Right forelimb (tissue), 1 donor: ENCODE results near the gene ANK2.

ENCODE experiments used
- DNase-seq: peaks from one replicate; pipeline ENCODE4 v3.0.0-alpha.2; 2018

ANK2 gene

DNA sequence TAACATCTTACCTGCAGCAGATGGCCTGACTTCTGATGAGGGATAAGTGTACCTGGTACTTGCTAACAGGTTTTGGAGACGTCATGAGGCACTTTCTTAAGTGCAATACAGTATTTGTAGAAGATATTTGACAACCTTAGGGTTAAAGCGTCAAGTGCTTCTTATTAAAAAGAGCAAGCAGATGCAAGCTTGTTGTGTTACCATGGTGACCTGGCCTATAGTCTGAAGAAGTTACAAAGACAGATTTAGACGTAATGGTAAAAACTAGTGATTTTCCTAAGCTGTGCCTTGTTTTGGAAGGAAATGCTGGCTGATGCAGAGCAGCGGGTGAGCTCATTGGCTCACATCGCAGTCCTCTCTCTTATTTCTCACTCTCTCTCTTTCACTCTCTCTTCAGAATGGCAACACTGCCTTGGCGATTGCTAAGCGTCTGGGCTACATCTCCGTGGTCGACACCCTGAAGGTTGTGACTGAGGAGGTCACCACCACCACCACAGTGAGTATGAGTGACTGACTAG is 243.6 kb downstream of the ANK2 start:
- peak; percentile 77 for DNase-seq

DNA sequence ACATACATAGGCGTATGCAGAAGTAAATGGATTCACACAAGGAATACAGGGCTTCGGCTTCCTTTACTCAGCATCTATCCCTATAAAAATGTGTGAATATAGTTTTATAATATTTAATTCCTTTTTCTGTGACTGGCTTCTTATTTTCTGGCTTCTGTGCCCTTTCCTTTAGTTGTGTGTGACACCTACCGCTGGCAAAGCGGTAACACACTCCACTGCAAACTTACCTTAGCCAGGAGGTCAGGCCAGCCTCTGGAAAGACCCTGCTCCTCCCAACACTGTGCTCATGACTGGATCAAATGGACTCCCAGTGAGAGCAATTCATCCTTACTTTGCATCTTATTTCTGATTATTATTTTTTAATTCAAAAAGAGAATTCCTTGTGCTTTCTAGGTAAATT is 244.2 kb downstream of the ANK2 start:
- no peak for DNase-seq

DNA sequence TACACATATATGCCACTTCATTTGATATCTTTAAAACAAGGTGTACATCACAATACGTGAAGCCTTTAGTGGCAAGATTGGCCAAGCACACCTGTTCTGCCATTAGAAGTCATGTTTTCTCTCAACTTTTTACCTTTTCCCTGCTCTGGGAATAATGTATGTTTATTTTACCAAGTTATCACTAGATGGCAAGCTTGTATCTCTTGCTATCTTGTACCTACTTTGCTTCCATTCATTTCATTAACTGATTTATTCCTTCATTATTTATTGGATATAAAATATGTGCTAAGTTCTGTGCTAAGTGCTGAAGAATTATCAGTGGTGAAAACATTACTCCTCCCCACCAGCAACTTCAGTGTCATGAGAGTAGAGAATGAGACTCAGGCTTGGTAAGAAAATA is 245.5 kb downstream of the ANK2 start:
- no peak for DNase-seq

DNA sequence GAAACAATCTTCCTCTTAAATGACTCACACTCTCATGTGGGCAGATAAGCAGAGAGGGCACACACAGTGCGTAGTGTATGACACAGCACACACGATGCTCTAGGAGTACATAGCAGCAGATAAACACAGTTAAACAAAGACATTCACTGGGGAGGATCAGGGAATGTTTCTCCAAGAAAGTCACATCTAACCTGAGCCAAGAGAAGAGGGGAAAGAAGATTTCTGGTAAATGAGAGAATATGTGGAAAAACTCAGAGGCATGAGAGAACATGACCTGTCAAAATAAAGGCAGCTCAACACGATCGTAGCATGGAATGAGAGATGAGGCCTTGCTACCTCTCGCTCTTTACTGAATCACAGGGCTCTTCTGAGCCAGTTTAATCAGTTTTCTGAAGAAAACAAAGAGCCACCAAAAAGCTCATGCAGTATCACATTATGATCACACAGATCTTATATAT is 251.0 kb downstream of the ANK2 start:
- DNase-seq, result no peak

DNA sequence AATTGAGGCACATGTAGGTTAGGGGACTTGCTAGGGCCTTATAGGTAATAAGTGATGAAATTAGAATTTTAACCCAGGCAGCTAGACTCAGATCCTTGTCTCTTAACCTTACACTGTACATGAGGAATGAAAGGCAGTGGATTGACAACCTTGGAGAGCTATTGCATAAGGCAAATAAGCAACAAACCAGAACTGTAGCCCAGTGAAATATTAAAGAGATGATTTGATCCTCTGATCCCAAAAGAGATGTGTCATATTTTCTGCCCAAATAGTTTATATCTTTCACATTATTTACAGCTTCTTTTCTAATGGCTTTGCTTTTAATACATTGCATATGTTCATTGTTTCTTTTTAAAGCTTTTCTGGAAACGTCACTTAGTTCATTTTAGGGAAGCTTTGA is 252.6 kb downstream of the ANK2 start:
- DNase-seq, result no peak

DNA sequence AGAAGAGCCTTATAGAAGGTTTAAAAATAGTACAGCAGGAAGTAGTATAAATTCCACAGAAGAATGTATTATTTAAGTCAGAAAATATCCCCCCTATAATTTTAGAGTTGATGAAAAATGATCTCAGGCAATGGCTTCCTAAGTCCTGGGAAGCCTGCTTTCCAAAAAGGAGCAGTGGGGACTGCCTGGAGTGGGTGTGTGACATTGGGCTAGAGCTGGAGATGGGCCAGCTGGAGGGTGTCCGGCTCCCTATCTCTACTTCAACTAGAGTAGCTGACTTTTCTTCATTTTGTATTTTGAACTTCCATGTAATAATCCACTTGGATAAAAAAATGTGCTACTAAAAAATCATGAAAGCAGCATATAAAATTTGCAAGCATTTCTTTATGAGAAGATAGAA is 253.9 kb downstream of the ANK2 start:
- no peak for DNase-seq

DNA sequence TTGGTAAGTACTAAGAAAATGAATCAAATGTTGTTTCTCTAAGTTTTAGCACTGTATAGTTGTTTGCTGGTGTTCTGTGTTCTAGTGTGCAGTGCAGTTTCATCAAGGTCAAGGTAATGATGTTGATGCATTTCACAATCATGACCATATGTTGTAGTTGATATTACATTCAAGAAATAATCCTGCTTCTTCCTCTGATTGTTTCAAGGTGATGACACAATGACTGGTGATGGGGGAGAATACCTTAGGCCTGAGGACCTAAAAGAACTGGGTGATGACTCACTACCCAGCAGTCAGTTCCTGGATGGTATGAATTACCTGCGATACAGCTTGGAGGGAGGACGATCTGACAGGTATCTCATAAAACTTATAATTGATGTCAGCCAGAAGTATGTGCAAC is 261.6 kb downstream of the ANK2 start:
- DNase-seq, result no peak

DNA sequence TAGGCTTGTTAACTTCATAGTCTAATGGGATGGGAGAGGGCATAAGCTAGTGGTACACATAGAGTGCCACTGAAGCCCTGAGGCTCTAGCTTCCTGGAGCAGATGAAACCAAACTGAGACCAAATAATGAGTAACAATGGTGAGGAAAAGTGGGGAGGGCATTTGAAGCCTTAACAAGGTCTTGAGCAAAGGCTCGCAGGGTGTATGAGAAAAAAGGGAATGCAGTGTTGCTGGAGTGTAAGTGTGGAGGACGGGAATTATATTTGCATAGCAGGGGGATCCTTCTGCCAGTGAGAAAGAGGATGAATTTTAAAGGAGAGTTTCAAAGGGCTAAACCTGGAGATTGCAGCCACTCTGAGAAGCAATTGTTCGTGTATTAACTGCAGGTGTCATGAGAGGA is 263.1 kb downstream of the ANK2 start:
- no peak for DNase-seq

DNA sequence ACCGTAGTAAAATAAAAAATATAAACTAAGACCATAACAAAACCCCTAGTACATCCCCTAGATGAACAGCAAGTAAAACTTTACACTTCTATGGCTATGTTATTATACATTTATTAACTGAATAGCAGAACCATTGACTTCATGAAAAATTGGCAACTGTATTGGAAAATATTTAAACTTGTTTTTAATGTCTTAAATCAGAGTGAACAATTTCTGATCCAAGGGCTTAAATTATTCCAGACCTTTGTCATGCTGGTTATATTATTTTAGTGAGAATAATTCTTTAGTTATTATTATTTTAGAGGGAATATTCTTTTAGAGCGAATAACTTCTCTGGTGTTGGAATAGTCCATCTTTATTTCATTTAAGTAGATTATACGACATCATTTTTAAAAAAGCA is 265.0 kb downstream of the ANK2 start:
- no peak for DNase-seq

DNA sequence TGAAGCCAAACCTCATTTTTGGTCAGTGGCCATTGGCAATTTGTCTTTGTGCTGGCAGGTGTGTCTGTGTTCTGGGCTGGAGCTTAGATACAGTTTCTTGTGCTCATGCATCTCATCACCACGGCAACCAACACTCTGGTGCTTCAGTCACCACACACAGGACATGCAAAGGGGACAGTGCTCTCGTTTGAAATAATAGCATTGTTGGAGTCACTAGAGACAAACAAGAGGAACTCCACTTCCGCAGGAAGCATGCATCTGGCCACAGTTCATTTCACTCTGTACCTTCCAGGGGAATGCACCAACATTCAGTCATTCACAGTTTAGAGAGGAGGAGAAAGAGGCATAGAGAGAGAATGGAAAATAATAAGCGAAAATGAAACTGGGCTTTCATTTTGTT is 267.4 kb downstream of the ANK2 start:
- DNase-seq, result peak; percentile 54

DNA sequence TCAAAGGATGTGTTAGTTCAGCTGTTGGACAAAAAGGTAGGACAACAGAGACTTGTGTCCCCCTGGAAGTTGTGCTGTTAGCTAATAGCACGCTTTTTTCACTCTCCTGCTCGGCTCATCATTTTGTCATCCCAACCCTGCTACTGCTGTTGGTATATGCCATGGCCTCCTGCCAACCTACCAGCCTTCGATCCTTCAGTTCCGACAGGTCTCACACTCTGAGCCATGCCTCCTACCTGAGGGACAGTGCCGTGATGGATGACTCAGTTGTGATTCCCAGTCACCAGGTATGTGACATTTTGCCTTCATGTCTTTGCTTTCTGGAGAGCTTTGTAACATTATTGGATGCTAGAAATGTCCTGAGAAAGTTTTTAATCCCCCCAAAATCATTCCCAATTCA is 268.1 kb downstream of the ANK2 start:
- DNase-seq, result no peak

DNA sequence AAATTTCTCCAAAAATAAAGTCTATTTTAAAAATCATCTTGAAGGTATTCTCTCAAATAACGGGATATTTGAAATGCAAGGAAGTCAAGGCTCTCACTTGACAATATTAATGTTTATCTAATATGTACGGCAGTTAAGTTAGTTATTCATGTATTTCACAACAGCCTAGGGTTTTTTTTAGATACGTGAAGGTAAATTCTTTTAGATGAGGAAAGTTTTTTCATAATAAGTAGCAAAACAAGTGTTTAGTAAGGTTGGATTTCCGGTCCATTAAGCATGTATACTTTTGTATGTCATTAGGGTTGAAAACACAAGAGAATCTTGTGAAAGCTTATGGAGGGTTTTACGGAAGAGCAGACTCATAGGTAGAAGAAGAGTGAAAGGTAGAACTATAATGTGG is 273.3 kb downstream of the ANK2 start:
- DNase-seq, result no peak

DNA sequence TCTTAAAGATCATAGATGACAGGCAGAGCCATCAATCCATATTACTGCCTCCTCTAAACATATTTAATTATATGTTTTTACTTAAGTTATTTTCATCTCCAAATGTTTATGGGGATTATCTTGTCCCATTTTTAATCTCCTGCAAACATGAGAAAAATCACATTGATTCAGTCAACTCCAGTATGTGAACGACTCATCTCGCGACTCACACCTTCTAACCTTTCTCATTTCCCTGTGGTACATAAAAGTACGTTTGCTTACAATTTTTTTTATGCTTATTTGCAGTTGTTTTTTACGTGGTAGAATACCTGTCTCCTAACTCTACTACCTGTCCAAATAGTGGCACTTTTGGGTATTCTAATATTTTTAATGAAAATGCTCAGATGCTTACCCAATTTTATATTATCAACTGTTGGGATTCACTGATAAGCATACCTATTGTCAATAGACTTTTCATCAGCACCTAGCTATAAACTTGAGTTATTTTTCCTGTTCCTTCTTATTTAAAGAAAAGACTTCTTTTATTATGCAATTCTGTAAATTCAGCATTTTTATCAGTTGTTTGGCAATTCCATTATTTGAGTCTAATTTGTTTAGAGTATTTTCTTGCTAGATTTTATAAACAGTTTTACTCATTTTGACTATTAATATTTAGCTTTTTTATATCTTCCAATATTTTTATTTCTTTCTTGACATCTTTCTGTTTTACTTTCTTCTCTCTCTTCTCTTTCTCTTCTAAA is 276.6 kb downstream of the ANK2 start:
- no peak for DNase-seq

DNA sequence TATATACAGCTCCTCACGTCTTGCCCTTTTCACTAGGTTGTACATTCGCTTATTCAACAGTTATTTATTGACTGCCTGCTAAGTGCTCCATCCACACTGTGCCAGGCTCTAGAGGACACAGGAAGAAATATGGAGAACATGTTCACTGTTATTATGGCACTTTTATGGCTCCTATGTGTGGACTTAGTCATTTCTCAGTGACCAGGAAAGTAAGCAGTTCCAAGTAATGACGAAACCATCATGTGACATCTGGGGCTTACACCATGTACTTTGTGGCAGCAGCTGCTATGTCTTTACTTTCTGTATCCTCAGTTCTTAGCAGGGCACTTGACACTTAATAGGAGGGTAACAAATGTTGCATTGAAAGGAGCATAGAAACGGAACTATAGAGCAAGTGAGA is 278.0 kb downstream of the ANK2 start:
- no peak for DNase-seq

DNA sequence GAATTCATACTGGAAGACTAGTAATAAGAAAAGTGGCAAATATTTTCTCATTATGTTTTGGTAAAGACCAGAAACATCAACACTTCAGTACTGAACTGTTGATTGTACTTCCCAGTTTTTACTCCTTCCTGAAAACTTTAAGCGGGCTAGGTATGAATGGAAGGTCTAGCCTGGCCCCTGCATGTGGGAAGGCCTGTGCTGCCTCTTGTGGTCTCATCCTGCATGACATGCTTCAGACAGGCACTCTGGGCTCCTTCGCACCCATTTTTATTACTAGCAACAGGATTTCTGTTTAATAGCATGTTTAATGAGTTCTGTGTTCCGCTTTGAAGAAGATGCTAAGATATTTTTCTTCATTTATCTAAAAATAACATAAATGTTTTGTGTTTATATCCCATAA is 279.1 kb downstream of the ANK2 start:
- no peak for DNase-seq

DNA sequence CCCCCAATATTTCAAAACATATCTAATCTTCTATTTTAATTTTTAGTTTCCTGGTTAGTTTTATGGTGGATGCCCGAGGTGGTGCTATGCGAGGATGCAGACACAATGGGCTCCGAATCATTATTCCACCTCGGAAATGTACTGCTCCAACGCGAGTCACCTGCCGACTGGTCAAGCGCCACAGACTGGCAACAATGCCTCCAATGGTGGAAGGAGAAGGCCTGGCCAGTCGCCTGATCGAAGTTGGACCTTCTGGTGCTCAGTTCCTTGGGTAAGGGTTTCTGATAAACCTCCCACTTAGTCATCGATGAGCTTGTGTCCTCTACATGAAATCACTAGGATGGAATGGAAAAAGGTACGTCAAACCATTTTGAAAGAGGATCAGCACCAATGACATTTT is 280.7 kb downstream of the ANK2 start:
- no peak for DNase-seq

DNA sequence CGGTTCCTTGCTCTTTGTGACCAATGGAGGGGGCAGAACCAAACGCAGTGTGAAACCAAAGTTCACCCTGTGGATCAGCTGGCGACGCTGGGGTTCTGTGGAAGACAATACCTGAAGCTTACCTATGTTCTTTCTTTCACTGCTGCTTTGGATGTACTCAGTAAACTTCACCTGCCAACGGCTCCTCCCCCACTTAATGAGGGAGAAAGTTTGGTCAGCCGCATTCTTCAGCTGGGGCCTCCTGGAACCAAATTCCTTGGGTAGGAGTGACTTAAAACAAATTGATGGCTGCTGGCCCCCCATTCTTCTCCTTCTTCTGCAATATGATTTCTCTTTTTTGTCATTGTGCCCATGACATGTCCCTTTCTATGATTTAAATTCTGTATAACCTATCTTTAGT is 282.4 kb downstream of the ANK2 start:
- no peak for DNase-seq

DNA sequence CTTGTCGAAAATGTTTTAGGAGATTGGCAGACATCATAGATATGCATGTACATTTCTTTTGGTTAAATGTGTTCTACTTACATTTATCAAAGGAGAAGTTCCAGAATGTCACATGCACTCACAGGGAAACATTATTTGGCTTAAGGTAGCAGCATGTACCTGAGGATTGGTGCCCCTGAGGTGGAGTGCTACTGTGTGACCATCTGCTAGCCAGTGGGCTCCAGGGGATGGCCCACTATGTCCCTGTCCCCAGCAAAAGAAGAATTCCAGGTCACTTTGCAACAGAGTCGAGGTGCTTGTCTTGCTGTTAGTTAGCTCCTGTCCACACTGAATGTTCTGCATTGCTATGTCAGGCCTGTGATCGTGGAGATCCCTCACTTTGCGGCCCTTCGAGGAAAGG is 283.2 kb downstream of the ANK2 start:
- no peak for DNase-seq

DNA sequence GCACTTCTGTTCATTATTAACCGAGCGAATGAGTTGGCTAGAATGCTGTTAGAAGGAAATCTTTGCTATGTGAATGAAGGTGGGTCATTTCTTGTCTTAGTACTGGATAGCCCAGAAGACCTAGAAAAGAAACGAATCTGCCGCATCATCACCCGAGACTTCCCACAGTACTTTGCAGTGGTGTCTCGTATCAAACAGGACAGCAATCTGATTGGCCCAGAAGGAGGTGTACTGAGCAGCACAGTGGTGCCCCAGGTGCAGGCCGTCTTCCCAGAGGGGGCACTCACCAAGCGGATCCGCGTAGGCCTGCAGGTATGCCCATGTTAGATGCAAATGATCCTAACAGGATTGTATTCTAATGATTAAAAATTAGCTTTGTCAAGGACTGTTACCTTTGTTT is 286.3 kb downstream of the ANK2 start:
- DNase-seq, result no peak

DNA sequence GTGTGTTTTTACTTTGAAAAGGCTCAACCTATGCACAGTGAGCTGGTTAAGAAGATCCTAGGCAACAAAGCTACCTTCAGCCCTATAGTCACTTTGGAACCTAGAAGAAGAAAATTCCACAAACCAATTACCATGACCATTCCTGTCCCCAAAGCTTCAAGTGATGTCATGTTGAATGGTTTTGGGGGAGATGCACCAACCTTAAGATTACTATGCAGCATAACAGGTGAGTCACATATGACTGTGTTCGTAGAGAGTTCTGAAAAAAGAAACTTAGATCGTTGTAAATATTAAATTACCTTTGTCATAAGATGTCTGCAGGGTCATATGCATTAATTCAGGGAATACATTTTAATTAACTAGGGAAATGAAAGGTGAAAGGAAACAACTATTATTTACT is 287.1 kb downstream of the ANK2 start:
- no peak for DNase-seq

DNA sequence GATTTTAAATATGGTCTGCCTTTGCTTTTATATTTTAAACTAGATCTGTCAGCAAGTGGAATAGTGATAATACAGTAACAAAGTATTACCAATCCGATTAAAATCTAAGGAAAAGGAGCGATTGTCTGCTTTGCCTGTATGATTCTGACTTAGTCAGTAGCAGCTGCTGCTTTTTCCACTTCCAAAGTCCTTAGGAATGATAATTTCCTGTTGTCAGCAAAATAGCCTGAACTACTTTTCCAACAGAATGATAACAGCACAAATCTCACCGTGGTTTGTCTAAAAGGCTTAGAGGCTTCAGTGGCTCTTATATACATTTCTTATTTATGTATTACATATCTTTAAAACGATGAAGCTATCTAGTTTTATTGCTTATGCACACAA is 290.0 kb downstream of the ANK2 start:
- no peak for DNase-seq

DNA sequence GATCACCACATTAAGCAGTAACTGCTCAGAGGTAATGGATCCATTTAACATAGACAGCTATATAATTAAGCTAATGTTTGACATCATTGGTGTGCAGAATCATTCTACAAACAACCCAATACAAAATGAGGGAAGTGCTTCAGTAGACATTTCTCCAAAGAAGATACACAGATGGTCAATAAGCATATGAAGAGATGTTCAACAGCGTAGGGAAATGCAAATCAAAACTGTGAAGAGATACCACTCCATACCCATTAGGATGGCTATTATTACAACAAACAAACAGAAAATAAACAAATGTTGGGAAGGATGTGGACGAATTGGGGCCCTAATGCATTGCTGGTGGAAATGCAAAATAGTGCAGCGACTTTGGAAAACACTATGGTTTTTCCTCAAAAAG is 294.6 kb downstream of the ANK2 start:
- no peak for DNase-seq

DNA sequence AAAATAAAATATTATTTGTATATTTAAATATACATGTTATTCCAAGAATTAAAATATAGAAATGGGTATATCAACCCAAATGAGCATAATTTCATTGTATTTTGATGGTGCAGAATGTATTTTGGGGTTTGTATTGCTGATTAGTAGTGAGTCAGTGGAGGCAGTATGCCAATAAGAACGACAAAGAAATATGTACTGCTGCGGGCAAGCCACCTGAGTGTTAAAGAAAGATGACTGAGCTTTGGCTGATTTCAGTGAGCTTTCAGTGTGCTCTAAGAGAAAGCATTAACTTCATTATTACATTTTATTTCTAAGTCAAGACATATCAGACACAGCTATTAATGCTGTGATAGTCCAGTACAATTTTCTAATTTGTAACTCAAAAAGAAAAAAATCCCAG is 297.8 kb downstream of the ANK2 start:
- no peak for DNase-seq

DNA sequence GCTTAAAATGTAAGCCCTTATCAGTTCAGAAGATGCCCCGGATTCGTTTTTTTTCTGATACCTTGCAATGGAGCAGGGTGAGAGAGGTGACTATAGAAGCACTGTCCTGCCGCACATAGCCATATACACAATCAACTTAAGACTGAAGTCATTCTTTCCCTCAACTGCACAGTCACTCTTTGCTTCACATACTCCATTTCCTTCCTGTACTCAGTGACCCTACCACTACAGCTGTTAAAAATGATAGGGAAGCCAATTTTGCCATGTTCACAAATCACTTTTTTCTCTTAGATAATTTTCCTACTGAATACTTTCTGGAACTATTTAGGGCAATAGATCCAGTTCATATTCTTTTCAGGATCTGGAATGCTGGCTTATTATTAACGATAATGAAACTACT is 300.0 kb downstream of the ANK2 start:
- DNase-seq, result no peak

DNA sequence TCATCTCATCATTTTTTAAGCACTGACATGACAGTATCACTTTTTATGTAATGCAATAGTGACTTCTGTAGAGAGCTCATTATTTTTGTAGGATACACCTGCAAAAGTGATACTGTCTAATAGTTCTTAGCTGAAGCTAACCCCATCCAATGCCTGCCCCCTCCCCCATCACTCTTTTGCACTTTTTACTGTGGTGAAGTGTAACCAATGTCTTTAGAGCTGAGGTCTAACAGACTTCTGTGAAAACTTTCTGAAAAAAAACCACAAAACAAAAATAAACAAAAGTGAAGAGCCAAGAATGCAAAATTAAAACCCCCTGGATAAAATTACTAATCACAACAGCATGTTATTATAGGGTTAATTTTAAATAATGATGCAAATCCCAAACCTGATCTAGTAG is 301.1 kb downstream of the ANK2 start:
- no peak for DNase-seq
